Amniotic epithelial cell (primary cell): ENCODE measurements around the gene NSD2.
"Not testable (repeated sequence)": the region's sequence is repeated elsewhere in the genome, so short reads cannot be mapped to it uniquely, and the experiment has no call there.

Experiments used
- DNase-seq: peaks from one replicate; pipeline ENCODE4 v3.0.0-alpha.2; 2010; ENCODE audit warnings: low read depth

Gene NSD2

GRCh38 chr4:2006956-2007653 is 135.9 kb downstream of the NSD2 start:
- DNase-seq: no peak

DNA sequence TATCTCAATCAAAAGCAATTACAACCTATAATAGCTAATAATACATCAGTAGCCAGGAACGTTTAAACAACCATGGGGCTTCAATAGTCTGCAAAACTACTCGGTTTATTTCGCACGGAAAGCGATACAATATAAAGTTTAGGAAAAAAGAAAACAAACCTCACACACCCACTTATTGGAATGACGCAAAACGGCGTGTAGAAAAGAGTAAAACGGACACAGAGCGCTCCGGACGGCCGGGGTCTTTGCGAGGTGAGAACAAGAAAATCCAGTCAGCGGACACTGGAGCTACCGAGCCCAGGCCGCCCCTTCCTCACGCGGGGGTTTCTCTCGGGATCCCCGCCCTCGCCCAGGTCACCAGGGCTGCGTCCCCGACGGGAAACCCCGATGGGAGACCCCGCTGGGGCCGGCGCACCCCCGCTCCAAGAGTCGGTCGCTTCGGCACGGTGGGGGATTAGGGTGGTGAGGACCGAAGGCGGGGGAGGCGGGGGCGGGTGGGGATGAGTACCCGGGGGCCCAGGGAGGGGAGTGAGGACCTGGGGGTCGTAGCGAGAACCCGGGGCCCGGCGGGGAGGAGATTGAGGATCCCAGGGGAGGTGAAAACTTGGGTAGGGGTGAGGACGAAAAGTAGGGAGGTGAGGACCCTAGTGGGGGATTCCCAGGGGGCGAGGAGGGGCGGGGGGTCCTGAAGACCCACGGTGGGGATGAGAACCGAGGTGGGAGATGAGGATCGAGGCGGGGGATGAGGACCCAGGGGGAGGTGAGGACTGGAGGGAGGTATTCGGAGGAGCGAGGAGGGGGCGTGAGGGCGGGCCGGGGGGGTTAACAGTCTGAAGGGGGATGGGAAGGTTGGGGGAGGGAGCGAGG is 136.8 kb downstream of the NSD2 start:
- no peak for DNase-seq

GRCh38 chr4:2008671-2008920 is 137.4 kb downstream of the NSD2 start:
- DNase-seq: no peak

DNA sequence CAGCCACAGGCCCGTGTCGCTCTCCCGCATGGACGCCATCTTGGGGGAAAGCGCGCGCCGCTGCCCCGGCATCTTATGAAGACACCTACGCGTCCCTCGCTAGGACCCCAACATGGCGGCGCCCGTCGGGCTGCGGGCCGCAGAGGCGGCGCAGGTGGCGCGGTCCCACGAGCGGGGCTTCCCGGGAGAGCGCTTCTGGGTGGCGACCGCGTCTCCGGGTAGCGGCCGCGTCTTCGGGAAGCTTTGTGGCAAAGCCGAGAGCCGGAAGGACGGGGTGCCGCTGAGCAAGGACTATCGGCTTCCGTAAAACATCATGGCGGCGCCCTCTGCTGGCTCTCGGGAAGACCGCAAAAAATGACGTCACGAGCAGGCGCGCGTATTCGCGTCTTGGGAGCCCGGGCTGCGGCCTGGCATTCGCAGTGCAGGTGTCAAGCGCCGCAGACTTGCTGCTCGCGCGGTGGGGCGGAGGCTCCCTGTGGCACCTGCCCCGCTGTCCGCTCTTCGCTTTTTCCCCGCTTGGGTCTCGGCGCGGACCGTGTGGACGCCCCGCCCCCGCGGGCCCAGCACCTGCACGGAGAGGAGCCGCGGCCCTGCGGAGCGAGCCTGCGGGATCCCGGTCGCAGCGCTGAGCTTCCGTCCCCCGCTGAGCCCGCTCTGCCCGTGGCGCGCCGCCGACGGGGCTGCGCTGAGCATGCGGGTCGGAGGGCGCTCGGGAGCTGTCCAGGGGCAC is 137.9 kb downstream of the NSD2 start, which contains the start of gene NELFA:
NELFA (minus strand) TSS at position 54 of the 730 bp plus-strand sequence; CDS start at position 39, 15 bp downstream.
- DNase-seq: peak; percentile 88

- peak; percentile 53 for DNase-seq
Observed at GRCh38 chr4:2009651-2010233, 138.5 kb downstream of the NSD2 start.

- DNase-seq: peak; percentile 79
Observed at GRCh38 chr4:2011583-2011982, 140.4 kb downstream of the NSD2 start.

DNA sequence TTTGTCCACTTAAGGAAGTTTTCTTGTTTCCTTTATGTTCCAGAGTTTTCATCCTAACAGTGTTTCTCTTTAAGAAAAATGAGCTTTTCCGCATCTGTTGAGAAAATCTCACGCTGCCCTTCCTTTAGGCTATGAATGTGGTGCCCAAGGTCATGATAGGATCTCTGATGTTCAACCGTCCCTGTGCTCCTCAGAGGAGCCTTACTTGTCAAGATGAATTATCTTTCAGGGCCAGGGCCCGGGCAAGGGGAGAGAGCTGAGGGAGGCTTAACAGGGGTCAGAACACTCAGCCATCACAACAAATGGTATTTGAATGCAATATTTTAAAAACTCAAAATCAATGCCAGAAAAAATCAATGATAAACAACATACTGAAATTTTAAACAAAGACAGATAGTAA is 143.8 kb downstream of the NSD2 start:
- DNase-seq: no peak

GRCh38 chr4:2021358-2022018 is 150.3 kb downstream of the NSD2 start:
- peak; percentile 98 for DNase-seq

DNA sequence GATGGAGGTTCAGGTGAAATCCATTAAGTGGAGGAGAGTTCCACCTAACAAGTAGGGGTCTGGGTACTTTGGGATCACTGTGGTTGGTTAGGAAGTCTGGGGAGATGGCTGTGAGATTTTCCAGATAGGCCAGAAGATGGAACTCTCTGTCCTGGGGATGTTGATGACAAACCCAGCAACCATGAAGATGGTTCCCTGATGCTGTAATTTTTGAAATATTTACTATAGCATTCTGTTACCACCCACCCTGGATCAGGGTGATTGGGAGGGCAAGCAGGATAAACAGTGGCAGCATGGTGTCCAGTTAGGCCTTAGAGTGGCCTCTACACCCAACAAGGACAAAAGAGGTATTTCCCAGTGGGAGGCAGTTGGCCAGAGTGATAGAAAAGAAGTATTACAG is 153.5 kb downstream of the NSD2 start:
- DNase-seq: peak; percentile 44

- DNase-seq: no peak
Observed at GRCh38 chr4:2025817-2026216, 154.6 kb downstream of the NSD2 start.

DNA sequence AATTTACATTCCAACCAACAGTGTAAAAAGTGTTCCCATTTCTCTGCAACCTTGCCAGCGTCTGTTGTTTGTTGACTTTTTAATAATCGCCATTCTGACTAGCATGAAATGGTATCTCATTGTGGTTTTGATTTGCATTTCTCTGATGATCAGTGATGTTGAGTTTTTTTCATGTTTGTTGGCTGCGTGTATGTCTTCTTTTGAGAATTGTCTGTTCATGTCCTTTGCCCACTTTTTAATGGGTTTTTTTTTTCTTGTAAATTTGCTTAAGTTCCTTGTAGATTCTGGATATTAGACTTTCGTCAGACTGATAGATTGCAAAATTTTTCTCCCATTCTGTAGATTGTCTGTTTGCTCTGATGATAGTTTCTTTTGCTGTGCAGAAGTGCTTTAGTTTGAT is 155.9 kb downstream of the NSD2 start:
- DNase-seq: not testable (repeated sequence)

GRCh38 chr4:2031161-2031560 is 160.0 kb downstream of the NSD2 start:
- DNase-seq: not testable (repeated sequence)
